NCI-H510A treated with DMSO at 0.1 percent for 48 hours (cell line): ENCODE data around the gene ERC2.

ENCODE experiments used
- DNase-seq: peaks from one replicate; lab custom pipeline; 2025; lab: John Stamatoyannopoulos, UW

The ERC2 gene

DNA sequence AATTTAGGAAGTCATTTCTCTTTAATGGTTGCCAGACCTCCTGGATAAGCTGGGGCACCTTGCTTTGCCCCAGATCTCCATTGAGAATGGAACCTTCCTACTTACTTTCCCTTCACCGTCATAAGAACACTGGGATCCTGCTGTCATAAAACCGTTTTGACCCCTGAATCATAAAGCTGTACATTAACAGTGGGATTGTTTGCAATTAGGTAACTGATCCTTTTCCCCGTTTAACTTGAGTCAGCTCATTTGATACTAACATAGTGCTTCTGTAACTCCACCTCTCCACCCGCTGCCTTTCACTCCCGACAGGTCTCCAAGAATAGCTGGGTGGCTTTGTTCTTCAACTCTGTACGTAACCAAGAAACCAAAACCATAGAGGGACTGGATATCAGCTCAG is 673.0 kb downstream of the ERC2 start:
- no peak for DNase-seq

DNA sequence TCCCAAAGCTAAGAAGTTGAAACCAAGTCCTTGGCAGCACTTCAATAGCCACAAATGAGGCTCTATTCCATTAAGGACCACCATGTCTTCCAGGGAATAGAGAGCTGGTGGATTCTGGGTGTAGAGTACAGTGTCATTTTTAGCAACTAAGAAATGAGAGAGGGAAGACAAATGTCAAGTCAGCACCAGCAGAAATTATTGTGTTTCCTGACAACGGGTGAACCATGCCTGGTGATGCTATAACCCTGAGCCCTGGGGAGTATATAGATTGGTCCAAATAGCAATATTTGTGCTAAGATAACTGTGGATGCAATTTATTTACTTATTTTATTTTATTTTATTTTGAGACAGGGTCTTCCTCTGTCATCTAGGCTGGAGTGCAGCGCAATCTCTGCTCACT is 675.5 kb downstream of the ERC2 start:
- no peak for DNase-seq

DNA sequence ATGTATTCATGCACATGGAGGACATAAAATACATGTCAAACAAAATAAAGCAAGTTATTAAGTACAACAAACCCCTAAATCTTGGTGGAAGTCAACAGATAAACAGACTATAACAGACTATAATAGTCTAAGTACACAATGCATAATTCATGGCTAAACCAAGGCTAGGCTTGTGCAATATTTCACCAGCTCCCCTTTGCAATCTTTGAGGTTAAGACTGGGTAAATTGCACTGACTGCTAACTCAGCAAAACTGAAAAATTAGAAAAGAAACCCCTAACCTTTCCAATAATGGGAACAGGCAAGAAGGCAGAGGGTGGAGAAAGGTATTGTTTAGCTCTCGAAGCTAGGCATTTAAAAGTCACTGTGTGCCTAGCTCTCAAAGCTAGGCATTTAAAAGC is 676.3 kb downstream of the ERC2 start:
- no peak for DNase-seq

DNA sequence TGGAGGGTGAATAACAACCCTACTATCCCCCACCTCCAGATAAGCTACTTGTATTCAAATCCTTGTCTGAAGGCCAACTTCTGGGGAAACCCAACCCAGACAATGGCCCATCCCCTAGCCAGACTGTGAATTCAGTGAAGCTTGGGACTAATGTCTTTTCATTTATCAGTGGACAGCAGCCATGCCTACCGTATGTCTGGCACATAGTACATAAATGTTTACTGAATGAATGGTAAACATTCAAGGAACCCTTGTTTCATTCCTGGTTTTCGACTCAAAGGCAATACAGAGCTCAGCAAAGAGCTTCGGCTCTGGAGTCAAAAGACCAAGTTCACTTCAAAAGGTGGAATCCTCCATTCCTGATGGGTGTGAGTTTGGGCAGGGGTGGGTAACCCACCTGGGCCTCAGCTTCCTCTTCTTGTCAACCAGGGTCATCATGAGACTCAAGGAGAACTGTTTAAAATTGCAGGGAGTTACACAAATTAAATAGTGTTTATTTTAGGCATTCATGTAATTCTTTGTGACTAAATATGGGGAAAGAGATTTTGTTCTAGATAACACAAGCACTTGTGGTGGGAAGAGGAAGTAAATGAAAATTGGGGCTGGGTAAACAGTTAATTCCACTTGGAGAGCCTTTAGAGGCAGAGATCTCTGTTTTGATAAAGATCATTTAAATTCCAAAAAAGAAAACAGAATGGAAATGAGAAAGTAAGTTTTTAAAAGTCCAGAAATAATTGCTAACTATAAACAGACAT is 677.5 kb downstream of the ERC2 start:
- DNase-seq, result no peak

DNA sequence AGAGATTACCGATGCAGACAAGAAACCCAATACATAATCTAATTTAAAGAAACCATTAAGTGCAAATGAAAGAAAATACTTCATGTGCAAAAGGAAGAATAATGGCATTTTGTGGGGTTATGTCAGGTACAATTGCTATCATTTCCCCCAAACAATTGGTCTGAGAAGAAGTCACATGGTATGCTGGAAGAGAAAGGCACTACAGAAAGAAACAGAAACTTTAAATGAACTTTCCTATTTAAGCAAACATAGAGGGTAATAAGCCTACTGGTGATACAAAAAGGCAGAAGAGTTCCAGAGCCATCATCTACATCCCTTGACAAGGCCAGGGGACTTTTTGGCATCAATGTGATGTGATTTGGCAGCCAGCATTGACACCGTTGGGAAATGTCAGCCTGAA is 678.8 kb downstream of the ERC2 start:
- no peak for DNase-seq

DNA sequence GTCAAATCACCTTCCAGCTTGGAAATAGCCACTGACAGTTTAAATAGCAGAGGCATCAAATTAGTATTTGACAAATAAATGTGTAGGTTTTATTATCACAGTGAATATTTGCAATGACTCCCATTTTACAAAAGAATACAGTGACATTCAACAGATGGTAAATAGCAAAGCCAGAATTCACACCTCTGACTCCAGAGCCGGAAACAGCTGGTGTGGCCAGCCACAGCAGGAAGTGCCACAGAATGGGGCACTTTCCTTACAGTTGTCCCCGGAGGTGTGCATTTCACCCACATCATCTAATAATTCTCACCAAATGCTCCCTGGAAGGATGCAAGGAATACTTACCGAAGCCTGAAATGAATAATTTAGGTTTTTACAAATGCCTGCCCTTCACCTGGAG is 685.5 kb downstream of the ERC2 start:
- no peak for DNase-seq

DNA sequence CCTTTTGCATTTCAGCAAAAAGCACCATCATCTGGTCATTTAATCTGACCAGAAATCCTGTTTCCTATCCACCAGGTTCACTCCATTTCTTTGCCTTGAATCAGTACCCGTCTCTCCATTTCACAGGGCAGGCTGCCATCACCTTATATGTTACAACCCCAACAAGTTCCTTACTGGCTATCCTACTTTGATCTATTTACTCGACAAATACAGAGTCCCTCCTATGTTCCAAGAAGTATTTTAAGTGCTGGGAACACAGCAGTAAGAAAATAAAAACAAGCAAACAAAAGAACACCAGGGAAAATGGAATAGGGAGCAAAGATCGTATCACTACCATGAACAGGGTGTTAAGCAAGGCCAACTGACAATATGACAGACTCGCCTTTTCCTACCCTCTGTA is 685.9 kb downstream of the ERC2 start:
- DNase-seq, result no peak

DNA sequence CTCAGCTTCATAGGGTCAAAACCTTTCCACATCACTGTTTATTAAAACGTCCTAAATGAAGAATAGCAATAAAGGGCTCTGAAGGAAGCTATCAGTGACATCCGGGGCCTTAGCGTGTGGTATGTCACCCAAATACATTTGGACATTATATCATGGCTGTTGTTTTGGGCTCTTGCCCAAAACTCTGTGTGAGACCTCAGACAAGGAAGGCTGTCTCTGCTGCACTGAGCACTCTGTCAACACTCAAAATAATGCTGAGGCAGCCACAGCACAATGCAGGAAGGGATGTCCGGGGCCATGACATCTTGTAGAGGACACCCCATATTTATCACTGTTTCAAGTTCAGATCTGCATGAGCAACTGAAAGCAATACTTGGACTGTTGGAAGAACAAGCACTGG is 687.4 kb downstream of the ERC2 start:
- no peak for DNase-seq

DNA sequence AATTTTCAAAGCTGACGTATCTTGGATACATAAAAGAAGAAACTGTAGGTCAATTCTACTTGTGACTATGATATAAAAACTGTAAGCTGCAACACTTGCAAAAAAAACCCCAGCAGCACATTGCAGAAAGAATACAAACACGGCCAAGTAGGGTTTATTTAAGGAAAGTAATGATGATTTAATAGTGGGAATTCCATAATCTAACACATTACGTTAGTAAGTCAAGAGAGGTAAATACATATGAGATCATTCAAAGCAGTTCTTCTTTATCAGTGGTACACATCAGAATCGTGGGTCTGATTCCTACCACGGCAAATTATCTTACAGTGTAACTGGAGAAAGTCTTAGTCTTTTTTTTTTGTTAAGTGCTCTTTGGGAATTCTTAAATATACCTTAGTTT is 688.7 kb downstream of the ERC2 start:
- no peak for DNase-seq

DNA sequence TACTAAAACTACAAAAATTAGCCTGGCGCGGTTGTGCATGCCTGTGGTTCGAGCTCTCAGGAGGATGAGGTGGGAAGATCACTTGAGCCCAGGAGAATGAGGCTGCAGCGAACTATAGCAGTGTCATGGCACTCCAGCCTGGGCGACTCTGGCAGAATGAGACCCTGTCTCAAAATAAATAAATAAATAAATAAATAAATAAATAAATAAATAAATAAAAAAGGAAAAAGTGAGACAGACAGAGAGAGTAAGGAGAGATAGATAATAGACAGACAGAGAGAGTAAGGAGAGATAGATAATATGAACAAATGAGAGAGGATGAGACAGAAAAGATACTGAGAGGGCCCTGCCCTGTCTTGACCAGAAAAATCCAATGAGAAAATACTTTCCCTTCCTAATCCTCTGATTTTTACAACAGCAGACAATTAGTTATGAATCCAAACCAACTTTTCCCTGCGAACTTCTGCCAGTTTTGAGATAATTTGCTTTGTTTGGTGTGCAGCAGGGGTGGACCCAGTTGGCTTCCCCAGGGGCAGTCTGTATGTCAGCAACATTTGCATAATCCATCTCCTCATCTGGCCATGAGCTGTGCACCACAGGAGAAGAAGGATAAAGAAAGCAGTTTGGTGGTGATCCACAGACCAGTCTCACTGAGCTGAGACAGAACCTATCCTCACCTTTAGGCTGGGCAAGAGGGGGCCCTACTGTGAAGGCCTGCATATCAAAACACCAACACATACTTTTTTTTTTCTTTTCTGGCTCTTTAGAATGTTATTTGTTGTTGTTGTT is 692.7 kb downstream of the ERC2 start:
- DNase-seq, result no peak

DNA sequence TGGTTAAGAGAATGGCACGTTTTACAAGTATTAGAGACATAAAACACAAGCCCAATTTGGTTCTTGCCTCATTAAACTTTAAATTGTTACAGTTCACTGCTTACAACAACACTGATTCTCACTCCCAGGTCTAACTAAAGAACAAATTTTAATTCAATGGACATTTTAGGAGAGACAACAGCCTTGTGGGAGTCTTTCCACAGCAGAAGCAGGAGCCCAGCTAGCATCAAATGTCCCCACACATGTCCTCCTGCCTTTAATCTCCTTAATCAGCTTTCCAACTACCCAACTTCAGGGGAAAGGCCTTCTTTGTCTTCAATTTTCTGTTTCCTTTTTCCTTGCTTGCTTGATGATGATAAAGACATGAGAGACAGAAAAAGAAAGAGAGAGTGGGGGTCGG is 693.4 kb downstream of the ERC2 start:
- DNase-seq, result no peak

DNA sequence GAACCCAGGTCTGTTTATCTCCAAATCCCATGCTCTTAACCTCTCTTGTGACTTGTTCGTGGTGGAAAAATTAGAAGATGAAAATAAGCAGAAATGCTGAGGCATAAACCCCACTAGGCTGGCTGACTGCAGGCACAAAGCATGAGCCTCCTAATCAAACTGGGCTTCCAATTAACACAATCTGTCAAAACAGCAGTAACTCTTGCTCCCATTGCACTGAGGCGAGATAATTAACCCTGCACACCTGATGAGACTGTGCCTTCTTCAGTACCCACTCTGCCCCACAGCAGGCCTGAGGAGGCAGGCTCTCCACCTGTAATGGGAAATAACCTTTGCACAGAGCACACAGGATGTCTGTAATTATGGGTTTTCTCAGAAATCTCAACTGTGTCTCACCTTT is 696.8 kb downstream of the ERC2 start:
- DNase-seq, result no peak

DNA sequence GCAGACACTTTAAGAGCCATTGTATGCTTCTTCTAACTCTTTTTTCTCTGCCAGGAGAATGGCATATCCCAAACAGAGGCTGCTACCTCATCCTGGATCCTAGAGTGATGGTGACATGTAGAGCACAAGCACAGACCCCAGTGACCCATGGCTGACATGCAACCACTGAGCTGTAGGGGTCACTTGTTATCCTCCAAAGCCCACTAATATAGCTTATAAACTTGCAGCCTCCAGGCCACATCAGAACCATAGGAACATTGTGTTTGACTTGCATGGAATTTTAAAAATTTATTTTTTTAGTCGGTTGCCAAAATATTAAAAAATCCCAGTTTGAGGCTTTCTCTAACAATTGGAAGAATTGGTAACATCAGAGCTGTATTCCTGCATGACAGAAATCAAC is 698.2 kb downstream of the ERC2 start:
- DNase-seq, result no peak

DNA sequence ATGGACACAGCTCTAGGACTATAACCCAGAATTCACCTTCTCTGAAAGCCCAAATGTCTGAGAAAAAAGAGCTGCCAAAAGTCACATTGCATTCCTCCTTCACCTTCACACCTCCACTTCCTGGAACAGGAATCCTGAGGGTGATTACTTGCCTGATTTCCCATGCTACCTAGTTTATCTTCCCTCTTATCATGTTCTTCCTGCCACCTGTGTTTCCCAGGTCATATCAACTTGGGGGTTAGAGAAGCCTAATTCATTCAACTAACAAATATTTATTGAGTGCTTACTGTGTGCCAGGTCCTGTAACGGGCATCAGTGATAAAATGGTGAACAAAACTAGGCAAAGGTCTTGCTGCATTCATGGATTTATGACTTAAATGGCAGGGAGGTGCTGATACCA is 701.5 kb downstream of the ERC2 start:
- no peak for DNase-seq

DNA sequence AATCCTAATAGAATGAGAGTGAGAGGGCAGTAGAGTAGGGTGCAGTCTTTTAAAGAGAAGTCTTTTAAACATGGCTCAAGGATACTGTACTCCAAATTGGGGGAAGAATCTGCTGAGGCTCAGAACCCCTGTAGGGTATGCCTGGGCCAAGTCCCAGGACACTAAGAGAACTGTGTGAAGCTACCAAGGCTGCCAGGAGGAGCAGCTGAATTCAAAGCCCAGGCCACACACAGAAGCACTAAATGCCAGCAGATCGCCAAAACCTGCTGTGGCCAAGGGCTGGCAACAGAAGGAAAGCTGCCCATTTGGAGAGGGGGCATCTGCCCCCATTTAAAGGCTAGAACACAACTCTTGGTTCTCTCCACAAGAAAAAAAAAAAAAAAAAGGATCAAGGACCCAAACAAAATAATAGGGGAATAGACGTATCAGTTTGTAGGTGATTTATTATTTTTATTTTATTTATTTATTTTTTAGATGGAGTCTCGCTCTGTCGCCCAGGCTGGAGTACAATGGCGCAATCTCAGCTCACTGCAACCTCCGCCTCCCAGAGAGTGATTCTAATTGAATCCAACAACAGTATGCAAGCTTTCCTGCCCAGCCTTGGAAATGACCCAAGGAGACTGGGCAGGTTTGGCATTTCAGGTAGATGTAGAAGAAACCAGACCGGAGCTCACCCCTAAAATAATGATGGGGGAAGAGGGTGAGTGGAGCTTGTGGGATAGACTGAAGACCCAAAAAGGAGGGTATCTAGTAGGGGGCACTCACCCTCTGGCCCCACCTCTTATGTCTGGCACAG is 702.2 kb downstream of the ERC2 start:
- DNase-seq, result no peak

DNA sequence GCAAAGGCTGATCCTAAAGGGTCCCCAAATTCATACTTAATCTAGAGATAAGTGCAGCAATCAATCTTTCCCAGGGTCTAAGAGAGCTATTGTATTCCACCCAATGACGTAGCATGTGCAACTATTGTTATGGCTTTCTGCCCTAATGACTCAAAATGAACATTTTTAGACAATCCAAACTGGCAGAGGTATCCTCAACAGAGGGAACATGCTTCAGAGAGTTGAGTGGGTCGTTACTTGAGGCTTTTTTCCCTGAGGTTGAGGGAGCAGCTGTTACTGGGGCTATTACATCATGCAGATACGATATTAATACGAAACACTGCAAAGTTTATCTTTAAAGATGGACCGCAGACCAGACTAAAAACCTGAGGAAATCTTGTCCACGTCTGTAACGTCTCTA is 702.9 kb downstream of the ERC2 start:
- DNase-seq, result no peak

DNA sequence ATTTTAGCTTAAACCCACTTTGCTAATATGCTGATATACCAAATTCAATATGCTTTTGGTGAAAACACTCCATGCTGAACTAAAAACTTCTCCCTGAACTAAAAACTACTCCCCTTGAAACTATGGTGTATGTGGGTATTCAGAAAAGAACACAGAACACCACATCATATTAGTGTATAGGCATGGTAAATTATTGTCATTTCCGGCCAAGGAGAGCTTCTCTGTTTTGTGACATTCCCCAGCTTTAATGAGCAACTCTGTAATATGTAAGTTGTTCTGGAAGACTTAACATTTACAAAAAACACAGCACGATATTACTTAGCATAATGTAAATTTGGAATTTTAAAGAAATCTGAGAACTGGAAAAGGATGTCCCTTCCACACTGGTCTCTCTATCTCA is 711.3 kb downstream of the ERC2 start:
- no peak for DNase-seq

DNA sequence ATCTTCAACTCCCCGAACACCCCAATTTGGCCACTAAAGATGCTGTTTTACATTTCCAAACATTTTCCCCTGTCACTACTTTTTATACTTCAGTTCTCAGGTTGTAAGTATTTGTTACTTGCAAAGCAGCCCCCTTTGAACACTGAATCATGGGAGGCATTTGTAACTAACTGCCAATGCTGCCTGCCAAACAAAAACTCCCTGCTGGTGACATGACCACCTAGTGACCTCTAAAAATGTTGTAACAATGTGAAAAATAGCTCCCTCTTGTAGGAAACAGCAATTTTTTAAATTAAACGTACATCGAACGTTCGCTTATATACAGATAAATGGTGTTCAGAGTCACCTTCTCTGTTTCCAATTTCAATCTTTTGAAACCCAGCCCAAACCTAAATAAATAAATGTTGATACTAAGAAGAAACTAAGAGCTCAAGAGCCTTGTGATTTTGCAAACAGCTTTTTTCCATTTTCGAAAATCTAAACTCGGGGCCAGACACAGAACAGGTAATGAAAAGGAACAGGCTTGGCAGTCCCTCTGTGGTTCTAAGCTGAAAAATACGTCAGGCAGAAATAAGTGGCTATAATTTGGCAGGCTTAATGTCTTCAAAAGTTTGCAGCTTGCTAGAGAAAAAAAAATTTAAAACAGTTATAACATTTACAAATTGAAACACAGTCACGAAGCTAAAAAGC is 712.6 kb downstream of the ERC2 start:
- no peak for DNase-seq

DNA sequence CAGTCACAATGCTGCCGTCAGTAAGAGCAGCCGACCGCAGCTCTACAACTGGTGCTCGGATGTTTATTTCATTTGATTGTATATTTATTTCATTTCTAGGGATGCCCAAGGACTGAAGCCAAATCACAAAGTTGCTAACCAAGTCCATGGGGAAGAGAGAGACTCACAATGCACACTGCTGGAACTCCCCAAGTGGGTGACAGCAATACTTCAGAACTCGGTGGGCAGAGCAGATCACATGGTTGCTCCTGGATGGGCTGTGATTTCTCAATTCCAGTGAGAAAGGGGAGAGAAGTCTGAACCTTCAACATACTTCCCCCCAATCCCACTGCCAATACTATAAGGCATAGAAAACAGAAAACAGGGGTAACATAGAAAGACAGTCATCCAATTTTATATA is 715.4 kb downstream of the ERC2 start:
- no peak for DNase-seq

DNA sequence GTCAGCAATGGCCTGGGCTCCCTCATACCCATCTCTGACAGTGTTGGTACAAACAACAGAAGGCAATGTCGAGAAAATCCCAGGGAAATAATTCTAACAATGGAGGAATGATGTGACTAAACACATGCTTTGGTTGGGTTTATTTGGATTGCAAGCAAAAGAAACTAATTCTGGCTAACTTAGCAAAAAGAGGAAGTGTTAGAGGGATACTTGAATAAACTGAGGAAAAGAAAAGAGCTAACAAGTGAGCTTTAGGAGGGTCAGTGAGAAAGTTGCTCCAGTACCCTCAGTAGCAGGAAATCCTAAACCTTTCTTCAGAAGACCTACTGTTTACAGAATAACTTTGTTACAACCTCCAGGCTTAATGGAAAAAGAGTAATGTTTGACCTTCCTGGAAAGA is 716.5 kb downstream of the ERC2 start:
- DNase-seq, result no peak

DNA sequence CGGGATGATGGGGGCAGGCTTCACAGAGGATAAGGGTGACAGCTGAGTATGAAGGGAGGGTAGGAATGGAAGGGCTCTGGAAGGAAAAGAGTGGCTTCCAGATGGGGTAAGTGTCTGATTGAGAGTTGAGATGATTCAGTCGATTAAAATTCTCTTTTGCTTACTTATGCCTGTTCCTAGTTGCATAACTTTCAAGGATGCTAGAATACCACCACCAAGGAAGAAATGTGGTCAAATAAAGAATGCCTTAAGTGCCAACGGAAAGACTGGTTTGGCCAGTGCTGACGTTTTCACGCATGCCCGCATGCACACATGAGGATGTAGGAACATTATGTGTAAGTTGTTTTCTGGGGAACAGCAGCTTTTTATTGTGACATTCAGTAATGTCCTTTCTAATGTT is 717.7 kb downstream of the ERC2 start:
- no peak for DNase-seq

DNA sequence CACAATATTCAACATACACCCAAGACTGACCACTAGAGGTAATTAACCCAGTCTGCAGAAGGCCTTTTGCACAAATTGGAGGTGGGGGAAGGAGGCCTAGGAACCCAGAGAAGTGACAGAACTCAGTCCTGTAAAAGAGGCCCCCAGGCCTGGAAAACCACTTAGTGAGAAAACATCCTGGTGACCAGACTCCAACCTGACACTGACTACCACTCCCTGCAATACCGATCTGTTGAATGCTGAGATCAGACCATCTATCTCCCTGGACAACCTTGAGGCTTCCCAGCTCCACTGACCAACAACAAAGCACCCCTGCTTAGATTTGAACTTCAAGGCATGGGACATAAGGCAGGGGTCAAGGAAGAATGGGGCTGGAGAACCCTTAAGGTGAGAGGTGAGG is 719.2 kb downstream of the ERC2 start:
- DNase-seq, result no peak
